ENCODE measurements around the gene ATP10A.

The ATP10A gene

DNA sequence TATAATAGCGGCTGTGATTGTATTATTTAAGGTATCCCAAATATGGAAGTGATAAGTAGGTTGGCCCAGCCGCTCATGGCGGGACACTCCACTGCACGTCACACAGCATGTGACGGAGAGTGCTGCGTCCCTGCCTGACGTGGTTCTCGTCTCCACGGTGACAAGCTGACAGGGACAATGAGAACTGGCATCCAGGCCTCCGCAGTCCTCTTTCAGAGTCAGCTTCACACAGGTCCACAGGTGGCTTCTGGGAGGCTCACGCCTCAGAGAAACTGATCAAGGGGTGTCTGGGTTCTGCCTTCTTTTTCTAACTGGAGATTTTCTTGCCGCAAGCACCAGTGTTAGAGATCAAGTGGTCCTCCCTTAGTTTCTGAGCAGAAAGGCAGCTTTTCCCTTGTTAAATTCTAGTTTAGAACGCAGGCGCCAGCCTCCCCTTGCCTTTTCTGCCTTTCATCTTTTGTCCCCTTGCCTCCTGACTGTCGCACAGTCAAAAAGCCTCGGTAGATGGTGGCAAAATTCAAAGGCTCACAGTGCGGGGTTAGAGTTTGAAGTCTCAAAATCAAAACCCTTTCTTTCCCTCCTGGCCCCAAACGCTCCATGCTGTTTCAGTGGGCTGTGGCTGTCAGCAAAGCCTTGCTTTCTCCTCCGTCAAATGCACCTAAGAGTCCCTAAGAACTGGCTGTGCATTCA, 120.9 kb downstream of the ATP10A start:
- TF ChIP-seq, protein P1, sequence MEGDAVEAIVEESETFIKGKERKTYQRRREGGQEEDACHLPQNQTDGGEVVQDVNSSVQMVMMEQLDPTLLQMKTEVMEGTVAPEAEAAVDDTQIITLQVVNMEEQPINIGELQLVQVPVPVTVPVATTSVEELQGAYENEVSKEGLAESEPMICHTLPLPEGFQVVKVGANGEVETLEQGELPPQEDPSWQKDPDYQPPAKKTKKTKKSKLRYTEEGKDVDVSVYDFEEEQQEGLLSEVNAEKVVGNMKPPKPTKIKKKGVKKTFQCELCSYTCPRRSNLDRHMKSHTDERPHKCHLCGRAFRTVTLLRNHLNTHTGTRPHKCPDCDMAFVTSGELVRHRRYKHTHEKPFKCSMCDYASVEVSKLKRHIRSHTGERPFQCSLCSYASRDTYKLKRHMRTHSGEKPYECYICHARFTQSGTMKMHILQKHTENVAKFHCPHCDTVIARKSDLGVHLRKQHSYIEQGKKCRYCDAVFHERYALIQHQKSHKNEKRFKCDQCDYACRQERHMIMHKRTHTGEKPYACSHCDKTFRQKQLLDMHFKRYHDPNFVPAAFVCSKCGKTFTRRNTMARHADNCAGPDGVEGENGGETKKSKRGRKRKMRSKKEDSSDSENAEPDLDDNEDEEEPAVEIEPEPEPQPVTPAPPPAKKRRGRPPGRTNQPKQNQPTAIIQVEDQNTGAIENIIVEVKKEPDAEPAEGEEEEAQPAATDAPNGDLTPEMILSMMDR (IDR thresholded peaks at IDR 0.05; ENCODE audit: low read depth, low read length), result no peak
- no peak overlapping the region for H3K4me3 ChIP-seq (ENCODE audit: low read depth, low read length)

DNA sequence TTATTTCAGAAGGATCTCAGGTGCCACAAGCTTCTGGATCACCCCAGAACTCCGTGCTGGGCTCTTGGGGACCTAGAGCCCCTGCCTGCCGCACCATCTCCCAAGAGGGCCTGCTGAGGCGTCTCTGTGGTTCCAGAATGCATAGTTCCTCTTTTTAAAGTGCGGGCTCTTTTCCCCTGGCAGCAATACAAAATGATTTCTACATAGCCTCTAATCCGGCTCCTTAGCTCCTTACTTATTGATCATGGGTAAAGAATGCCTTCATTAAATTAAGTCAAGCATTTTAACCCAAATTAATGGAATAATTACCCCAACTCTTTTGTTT, 121.9 kb downstream of the ATP10A start:
- TF ChIP-seq, protein P1 (IDR thresholded peaks at IDR 0.05; ENCODE audit: low read depth, low read length), result no peak
- no peak overlapping the region for H3K4me3 ChIP-seq (ENCODE audit: low read depth, low read length)

DNA sequence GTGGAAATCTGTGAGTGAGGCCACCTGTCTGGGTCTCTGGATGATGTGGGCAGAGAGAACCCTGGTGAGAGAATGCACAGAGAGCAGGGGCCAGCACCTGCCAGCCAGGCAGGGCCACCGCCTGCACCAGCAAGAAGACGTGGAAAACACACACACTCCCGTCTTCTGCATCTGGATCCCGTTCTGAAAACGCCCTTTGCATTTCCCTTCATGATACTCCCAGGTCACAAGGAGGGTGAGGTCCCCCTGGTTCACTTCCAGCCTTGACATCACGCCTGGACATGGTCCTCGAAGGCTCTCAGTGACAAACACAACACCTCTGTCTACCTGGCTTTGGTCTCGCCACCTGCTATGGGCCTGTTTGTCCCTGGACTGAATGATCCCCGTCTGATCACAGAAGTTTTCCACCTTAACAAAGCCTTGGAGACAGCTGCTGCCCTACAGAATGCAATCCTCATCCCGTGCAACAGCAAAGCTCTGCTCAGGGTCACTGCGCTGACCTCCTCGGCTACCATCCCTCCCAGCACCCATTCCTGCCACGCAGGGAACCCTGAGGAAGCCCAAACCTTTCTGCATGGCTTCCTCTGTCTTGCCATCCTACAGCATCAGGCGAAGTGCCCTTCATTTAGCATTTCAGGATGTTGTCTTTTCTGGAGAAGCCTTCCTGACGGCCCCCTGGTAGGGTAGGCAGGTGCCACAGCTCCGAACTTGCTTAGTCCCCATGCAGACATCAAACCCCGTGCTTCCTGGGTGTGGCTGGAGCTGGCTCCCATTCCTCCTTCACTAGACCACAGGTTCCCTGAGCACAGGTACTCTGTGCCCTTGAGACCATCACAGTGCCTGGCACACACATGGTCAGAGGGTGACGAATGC, 122.5 kb downstream of the ATP10A start:
- H3K4me3 ChIP-seq (ENCODE audit: low read depth, low read length), result no peak overlapping the region
- TF ChIP-seq, protein P1 (IDR thresholded peaks at IDR 0.05; ENCODE audit: low read depth, low read length), result no peak

DNA sequence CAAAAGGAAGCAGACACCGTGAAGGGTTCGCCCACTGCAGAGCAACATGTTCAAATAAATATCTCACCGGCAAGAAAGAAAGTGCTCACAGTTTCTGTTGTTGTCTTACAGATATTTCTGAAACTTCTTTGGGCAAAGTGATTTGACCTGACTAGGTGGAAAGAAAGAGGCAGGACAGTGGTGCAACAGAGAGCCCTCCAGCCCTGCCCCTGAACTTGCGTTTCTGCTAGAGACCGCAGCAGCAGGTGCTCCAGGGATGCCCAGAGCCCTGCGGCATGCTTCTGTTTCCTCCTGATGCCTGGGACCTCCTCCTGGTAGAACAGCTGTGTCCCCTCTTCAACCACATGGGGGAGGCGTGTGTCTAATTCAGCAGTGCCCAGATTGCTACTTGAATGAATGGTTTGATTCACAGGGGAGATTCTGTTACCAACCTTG, 123.4 kb downstream of the ATP10A start:
- H3K4me3 ChIP-seq (ENCODE audit: low read depth, low read length), result no peak overlapping the region
- TF ChIP-seq, protein P1 (IDR thresholded peaks at IDR 0.05; ENCODE audit: low read depth, low read length), result peak; percentile 56

DNA sequence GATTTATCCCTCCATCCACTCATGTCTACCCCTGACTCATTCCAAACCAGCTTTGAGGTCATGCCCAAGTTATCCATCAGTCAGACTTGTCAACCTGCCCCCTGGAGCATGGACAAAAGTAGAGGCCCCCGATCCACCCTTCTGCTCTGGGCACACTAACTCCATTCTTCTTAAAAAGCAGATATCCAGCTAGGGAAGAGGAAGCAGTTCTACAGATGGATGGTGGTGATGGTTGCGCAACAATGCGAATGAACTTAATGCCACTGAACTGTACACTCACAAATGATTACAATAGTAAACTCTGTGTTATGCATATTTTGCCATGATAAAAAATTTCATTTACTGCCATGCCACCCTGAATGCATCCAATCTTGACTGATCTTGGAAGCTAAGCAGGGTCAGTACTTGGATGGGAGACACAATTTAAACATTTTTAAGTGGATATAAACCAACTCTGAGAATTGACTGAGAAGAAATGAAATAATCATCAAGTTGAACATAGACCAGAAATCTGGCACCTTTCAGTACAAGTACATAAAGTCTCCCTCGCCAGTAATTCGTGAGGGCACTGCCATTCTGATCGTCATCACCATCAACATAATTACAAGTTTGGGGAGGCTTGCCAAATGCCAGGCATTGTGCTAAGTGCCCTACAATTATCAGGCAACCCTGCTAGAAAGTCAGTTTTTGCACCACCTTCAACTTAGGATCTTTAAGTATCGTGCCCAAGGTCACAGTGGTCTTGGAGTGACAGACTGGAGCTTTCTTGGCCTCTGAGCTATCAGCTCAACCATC, 124.8 kb downstream of the ATP10A start:
- H3K4me3 ChIP-seq (ENCODE audit: low read depth, low read length), result no peak overlapping the region
- TF ChIP-seq, protein P1 (IDR thresholded peaks at IDR 0.05; ENCODE audit: low read depth, low read length), result no peak

DNA sequence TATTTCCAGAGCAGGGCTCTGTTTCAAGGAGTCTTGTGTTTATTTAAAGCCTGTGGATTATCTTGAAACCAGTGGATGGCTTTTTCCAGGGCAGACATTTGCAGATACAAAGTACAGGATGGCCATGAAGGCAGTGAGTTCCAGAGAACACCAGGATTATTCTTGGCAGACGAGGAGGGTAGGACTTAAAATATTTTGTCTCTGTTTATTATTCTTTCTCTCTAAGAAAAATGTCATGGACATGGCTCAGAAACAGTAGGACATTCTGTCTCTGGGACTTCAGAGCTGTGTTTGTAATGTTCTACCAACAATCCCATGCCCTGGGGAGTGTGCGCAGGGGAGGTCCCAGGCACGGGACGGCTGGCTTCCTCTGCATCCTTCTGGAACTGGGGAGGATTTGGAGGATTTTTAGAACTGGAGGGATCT, 125.9 kb downstream of the ATP10A start:
- TF ChIP-seq, protein P1 (IDR thresholded peaks at IDR 0.05; ENCODE audit: low read depth, low read length), result no peak

More for the DNA sequence above, 125.9 kb downstream of the ATP10A start:
- H3K4me3 ChIP-seq (ENCODE audit: low read depth, low read length), result no peak overlapping the region
